HG02938 (cell line): ENCODE measurements around the gene FIGNL1.

ENCODE experiments used
- ATAC-seq: cut with Tn5 transposase; IDR thresholded peaks from one replicate; pipeline ENCODE4 v1.9.1; 2021; ENCODE audit warnings: mild to moderate bottlenecking, moderate library complexity; ENCODE audit not compliant: unreplicated experiment

The FIGNL1 gene

DNA sequence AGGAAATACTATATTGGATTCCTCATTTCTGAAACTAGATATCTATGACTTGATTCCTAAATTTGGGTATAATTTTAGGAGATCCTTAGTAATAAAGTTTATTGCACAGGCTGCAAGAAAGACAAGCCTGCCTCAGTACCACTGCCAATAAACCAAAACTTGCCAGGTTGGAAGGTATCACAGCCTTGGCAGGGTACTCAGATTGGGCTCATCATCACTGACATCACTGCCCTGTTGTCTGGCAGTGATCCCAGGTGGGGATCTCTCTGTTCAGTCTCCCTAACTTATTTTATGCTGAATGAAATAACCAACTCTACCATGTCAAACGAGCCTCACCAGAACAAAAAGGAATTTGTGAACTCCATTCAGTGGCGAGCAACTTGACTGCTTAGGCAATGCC, 18.8 kb downstream of the FIGNL1 start:
- ATAC-seq = no peak

DNA sequence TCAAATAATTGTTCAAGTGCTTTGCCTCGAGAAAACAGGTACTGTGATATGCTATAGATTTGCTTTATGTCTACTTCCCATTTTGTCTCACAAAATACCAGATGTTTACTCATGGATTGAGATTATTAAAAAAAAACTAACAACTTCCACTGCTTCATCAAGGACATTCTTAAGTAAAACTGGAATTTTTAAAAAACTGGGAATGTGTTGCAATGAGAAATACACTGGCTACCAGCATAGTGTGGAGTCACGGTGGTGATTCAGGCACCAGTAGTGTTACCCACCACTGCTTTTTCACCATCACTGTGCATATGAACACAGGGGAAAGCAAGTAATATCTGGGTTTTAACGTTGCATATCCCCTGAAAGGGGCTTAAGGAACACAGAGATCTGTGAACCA, 21.2 kb downstream of the FIGNL1 start:
- no peak for ATAC-seq

DNA sequence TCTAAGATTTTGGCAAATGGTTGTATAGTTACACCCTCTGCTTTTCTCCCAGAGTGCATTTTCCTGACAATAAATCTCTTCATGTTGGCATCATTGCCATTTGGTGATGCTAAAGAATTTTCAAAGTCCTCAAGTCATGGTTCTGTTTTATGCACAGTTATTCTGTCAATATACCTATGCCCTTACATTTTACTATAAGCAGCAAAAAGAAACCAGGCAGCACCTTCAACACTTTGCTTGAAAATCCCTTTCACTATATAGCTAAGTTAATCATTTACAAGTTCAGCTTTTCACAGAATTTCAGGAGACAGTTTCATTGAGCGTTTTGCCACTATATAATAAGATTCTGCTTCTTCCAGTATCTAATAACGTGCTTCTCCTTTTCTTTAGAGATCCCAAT, 22.6 kb downstream of the FIGNL1 start:
- ATAC-seq = no peak

DNA sequence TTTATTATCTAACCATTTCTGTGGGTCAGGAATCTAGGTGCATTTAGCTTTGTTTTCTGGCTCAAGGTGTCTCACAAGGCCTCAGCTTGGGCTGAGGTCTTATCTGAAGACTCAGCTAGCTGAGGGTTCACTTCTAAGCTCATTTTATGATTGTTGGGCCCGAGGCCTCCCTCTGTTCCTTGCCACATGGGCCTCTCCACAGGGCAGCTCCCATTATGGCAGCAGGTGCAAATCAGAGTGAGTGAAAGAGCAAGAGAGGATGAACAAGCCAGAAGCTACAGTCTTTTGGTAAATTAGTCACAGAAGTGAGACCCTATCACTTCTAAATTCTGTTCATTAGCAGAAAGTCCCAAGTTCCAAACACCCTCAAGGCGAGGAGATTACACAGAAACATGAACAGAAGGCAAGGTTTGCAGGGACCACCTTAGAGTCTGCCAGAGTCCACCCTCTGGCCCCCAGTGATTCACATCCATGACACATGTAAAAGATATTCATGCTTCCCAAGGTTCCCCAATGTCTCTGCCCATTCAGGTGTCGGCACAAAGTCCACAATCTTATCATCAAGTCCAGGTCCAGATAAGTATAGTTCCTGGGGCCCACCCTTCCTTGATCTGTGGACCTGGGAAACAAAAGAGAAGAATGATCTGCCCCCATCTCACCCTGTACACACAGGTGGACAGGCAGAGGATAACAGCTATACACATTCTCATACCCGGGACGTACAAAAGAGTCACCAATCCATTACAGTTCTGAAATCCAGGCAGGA, 23.7 kb downstream of the FIGNL1 start:
- no peak for ATAC-seq

DNA sequence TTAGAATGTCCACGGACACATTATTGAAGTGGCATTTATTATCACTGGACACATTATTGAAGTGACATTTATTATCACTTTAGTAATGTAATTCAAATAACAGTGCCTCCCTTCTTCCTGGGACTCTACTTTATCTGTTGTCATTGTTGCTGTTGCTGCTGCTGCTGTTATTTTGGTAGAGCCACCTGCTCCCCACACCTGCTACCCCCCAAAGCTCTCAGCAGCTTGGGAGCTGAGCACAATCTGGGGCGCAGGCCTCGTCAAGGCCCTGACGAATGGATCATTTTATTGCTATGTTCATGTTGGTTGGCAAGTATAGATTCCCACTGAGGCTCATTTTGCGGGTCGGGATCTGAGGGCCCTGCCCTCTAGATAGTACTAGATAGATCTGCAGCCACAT, 24.8 kb downstream of the FIGNL1 start:
- no peak for ATAC-seq

DNA sequence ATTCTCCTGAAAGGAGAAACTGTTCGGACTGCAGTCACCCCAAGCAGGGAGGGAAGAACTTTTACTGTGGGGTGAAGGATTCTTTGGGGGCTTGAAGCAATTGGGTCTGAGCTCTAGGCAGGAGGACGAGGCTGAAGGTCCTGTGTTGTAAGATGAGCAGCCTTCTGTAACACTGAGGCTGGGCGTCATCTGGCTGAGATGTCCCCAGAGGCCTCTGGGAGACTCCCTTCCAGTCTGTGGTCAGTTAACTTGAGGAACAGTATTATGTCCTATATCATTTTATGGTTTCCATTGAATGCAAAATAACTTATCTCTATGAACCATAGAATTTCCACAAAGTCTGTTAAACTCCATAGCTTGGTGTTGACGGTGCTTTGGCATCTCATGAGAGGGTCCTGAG, 26.3 kb downstream of the FIGNL1 start:
- no peak for ATAC-seq

DNA sequence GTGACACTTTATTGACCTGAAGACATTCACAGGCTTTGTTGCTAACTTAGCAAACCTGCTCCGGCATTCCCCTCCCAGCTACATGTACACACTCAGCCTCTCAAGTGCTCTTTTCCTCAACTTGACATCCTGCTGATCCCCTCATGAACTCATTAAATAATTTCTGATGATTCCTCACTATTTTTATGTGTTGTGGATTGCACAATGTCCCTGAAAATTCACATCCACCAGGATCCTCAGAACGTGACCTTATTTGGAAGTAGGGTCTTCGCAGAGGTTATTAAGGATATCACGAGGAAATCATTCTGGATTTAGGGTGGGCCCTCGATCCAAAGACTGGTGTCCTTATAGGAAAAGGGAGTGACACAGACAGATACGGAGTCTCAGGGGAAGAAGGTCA, 27.3 kb downstream of the FIGNL1 start:
- ATAC-seq = no peak

DNA sequence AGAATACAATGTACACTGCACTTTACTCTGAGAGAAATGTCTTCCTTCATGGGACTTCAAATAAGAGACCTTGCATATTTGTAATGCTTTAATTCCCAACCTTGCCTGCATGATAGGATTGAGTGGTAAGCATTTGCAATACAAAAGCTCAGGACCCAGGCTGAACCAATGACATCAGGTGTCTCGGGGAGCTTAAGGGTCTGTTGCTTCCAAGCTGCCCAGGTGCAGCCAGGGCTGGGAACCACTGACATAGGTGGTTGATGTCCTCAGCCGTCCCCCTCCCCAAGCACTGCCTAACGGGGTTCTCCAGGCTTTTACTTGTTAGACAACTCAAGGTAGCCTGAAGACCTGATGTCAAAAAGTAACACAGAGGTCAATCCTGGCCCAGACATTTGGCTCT, 29.1 kb downstream of the FIGNL1 start:
- ATAC-seq = no peak

DNA sequence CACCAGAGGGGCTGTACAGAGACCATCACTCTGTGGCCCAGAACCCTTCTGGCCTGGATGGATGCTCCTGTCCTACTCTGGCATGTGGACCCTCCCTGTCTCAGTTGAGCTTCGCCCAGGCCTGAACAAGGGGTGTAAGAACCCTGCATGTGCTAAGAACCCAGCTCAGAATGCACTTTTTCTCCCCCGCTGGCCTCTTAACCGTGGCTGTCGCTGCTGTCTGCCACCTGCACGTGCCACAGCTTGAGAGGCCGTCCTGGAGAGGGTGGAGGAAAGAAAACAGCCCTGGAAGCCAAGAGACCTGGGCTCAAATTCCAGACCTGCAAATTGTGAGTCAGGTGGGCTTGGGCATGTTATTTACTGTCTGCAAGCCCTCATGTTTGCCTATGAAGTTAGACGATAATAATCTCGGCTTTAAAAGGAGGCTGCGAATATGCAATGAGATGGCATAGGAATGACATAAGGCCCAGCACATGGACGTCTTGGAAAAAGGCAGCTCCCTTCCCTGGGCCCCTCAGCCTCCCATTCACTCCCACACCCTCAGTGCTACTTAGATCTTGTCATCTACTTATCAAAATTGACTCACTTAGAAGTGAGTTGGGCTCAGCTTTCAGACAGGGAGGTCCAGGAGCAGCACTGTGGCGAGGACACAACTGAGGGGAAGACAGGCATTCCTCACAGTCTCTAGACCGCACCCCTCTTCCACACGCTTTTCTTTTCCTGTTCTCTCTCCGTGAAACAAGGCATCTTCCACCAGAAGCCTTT, 31.4 kb downstream of the FIGNL1 start:
- no peak for ATAC-seq

DNA sequence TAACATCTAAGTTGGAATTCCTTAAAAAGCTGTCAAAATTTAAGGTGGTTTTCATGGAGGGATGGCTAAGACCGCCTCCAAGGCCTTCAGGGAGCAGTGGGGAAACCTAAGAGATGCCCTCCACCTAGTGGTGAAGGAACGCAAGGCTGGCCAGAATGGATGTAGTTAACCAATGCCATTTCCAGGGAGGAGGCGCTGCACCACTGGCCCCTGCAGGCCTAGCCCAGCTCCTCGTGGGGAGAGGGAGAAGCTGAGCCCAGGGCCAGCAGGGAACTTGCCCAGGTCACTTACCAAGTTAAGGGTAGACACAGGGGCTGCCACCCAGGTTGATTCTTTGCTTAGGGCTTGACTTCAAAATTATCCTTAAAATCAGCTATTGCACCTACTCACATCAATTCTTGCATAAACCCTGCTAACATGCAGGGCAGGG, 32.0 kb downstream of the FIGNL1 start:
- ATAC-seq = peak; percentile 89

DNA sequence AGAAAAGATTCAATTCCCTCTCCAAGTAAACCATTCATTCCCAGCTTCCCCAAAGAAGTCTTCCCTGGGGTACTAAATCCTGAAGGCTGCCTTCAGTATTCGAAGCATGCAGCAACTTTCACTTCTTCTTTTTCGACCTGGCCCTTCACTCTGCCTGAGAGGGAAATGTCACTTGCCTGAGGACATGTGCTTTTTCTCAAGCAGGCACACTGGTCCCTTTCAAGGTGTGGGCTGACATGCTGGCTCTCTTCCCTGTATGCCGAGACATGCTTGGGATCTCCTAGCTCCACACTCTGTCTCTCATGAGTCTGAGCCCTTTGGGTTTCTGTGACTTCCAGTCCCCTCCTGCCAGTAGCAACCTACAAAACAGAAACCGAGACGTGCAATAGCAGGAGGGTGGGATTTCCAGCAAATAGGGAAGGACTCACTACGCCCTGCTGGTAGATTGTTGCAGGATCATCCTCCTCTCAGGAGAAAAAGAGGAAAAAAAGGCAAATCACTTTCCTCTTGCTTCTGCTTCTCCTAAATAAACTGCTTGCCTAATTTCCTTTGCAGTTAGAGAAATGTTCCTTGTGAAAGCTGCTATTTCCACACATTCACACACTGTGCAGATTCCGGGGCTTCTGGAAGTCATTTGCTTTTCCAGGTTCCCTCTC, 33.5 kb downstream of the FIGNL1 start:
- ATAC-seq = peak; percentile 78

DNA sequence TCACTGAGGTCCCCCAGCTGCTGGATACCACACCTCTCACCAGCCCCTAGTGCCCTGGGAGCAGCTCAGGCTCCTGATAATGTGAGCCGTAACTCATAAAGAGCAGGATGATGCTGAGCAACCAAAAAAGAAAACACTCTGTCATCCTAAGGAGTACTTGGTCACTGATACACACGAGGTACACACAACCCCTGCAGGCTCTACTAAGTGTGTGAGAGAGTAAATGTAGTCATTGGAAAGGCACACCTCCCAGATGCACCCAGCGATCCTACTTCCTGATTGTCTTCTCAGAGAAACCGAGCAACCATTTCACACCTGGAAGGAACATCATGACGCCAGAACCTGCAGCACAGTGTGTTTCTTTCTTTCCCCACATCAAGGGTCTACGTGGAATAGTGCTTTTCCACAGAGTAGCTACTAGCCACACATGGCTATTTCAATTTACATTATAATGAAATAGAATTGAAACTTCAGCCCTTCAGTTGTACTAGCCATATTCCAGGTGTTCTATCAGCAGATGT, 34.2 kb downstream of the FIGNL1 start:
- ATAC-seq = no peak

DNA sequence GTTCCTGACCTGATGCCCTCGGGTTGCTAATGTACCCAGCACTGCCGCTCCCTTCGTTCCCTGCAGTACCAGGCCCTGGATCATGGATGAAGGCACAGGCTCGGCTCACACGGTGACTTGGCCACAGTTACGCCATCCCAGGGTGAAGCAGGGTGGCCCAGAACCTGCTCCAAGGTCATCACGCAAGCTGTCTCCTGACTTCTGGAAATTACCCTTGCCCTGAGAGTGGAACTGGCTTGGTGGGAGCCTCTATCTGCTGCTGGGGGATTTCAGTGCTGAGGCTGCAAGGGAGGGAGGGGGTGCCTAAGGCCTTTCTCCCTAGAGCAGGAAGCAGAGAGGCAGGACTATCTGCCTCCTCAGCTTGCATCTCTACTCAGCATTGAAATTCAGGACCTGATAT, 36.6 kb downstream of the FIGNL1 start:
- ATAC-seq = no peak

DNA sequence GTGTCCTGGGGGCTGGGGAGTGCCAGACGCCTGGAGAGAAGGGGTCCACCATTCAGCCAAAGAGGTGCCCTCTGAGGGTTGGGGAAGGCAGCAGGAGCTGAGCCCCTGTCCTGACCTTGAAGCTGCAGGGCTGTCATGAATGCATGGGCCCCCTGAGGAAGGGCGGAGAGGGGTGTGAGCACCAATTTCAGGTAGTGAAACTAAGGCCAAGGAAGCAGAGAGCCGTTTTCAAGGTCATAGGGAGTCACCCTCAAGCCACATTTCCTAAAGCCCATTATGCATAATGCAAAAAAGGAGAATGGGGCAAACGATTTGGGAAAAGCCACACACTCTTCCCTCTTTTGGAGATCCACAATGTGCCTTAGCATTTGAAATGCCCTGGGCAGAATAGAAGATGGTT, 37.2 kb downstream of the FIGNL1 start:
- ATAC-seq = no peak

DNA sequence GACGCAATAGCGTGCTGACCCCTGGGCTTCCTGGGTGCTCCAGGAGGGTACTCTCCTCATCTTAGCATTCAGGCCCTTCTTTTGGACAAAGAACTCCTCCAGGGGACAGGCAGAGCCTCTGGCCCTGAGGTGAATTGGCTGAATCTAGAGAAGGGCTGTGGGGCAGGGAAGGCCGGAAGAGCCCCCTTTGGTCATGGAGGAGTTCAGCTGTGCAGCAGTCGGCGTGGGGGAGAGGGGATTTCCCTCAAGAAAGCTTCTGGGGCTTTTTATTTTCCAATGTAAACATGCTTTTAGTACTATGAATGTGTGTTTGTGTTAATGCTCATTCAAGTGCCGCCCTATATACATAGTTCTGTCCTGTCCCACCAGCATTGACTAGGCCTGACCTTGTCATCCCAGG, 38.8 kb downstream of the FIGNL1 start:
- no peak for ATAC-seq

DNA sequence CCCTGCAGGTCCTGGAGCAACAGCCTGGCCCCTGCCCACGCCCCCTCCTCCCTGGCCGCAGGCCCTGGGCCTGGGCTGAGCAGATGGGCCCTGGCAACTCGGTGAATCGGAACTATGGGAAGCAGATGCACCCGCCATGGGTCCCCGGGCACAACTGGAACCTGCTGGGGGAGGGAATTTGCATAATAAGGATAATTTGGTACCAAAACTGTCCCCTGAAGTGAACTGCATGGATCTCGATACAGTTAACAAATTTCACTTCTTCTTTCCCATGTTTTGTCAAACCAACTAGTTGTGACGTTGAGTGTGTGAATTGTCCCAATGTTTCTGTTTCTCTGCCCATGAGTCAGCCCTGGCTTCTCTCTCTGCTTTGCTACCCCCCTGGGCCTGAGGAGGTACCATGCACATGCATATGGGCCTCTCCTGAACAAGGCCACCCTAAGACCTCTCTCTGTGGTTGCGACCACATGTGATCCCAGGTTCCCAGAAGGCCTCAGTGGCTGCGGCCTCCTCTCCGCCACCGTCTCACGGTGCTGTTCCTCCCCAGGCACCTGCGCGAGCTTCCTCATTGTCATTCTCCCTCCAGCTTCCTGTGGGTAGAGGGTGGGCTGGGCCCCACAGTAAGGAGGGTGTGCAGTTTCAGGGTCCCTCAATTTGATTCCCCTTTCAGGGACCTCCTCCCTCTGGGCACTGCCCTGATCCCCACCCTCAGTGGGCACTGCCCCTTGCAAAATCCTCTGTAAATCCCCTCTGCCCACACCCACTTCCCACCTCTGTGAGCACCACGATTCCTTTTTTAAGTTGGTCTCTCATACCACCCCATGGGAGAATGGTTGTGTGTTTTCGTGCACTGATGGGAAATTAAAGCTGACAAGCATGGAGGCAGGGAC, 40.0 kb downstream of the FIGNL1 start:
- peak; percentile 45 for ATAC-seq

DNA sequence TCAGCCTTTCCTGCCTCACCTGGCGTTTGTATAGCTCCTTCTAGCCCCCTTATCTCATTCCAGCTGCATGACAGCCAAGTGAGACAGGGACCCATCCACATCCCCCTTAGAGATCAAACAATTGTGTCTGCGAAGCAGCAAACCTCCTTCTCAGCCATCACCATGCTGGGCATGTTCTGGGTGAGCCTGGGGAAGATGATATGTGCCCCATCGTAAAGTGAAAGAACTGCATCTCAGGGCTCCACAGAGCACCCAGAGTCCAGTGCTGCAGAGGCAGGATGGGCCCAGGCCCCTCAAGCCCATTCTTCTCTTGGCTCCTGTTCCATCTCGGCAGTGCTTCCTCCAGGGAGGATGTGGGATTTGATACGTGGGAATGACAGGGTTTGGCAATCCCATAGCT, 43.2 kb downstream of the FIGNL1 start:
- no peak for ATAC-seq

DNA sequence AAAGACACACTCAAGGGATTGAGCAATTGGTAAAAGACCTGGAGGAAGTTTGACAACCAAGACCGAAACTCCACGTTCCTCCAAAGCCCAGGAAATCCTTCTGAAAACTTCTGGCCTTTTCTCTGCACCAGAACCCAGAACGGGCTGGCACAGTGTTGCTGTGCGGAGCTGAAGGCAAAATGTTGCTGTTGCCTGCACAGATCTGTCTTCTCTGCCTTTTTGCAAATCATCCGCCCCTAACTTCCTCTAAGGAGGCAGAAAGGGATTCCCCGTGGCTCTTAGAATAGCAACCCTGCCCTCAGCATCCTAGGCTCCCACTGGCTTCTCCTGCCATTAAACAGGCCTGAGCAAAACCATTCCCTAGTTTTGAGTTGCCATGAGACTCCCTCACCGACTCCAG, 44.9 kb downstream of the FIGNL1 start:
- ATAC-seq = no peak

DNA sequence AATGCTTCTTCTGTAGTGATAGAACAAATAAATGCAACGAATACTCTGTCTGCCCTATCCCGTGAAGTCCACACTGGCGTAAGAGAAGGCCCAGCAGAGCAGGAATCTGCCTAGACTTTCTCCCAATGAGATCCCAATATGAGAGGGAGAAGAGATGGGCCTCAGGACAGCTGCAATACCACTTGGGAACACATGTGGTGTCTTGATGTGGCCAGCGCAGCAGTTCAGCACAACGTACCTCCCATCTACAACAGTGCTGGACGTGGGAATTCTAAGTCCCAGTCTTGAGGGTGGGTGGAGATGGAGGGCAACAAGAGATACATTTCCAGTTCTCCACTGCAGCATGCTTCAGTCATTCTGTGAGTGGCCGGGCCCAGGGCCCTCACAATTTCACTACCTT, 45.8 kb downstream of the FIGNL1 start:
- no peak for ATAC-seq

DNA sequence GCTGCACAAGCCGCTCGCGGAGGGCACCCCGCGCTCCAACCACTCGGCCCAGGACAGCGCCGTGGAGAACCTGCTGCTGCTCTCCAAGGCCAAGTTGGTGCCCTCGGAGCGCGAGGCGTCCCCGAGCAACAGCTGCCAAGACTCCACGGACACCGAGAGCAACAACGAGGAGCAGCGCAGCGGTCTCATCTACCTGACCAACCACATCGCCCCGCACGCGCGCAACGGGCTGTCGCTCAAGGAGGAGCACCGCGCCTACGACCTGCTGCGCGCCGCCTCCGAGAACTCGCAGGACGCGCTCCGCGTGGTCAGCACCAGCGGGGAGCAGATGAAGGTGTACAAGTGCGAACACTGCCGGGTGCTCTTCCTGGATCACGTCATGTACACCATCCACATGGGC, 50.0 kb downstream of the FIGNL1 start:
- no peak for ATAC-seq

DNA sequence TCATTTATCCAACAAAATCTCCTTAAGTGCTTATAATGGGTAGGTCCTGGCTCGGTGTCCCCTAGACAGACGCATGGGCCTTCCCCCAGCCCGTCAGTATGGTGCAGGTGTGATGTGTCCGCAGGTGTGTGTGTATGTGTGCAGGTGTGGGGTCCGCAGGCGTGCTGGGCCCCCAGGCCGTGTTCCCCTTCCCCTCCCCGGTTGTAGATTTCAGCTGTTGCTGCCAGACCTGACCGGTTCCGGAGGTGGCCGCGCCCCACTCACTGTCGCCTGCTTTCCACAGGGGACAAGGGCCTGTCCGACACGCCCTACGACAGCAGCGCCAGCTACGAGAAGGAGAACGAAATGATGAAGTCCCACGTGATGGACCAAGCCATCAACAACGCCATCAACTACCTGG, 50.5 kb downstream of the FIGNL1 start:
- ATAC-seq = no peak
